A673 (cell line): ENCODE results near the gene MINDY4.

Experiments
- CTCF ChIP-seq: fragments of 300-800, 200-600 bp; sonication (generic); conservative IDR thresholded peaks from 2 replicates; pipeline ENCODE4 v1.5.1; 2017; ENCODE audit warnings: low read depth, mild to moderate bottlenecking, antibody characterized with exemption, low read length, moderate library complexity, mixed read lengths
- EZH2 ChIP-seq: fragments of 200-600 bp; sonication (generic); IDR thresholded peaks from 2 replicates; pipeline ENCODE4 v1.6.1; 2017; ENCODE audit warnings: borderline replicate concordance, low read depth, mild to moderate bottlenecking, mixed read lengths, antibody characterized with exemption, low read length; ENCODE audit not compliant: poor library complexity, severe bottlenecking

- TF ChIP-seq CTCF (no peak), EZH2 (no peak)
Observed at GRCh38 chr7:30788640-30789333, 17.6 kb downstream of the MINDY4 start.
